H54 (cell line): ENCODE measurements around the gene TWSG1.

Experiments
- DNase-seq: peaks from one replicate; pipeline ENCODE4 v3.0.0; 2011; ENCODE audit warnings: low spot score, mixed read lengths; ENCODE audit not compliant: insufficient read length
- FAIRE-seq: peaks from 3 replicates; lab custom pipeline; 2011; peaks lifted over from hg19 to GRCh38; lab: Jason Lieb, UNC
- POLR2A ChIP-seq: IDR thresholded peaks from 2 replicates; pipeline ENCODE4 v1.6.1; 2011; ENCODE audit warnings: low read depth, mild to moderate bottlenecking, low read length

Gene TWSG1

GRCh38 chr18:9334329-9334972 lies at the start of gene TWSG1:
Gene TWSG1 (plus strand): TSS chr18:9334773. CDS start chr18:9337230, 2,457 bp downstream.
- peak; percentile 89 for TF ChIP-seq POLR2A
- FAIRE-seq (no peak), DNase-seq (peak; percentile 95)

- peak; percentile 81 for FAIRE-seq
- TF ChIP-seq POLR2A: no peak
- no peak for DNase-seq
These were observed 49.0 kb upstream of the TWSG1 start for GRCh38 chr18:9285604-9286003.

GRCh38 chr18:9287036-9287435 lies 47.5 kb upstream of the TWSG1 start:
- no peak for DNase-seq
- FAIRE-seq: no peak
- no peak for TF ChIP-seq POLR2A

GRCh38 chr18:9289698-9290097 lies 44.9 kb upstream of the TWSG1 start:
- no peak for TF ChIP-seq POLR2A
- no peak for FAIRE-seq

GRCh38 chr18:9290156-9290555 lies 44.4 kb upstream of the TWSG1 start:
- no peak for FAIRE-seq
- TF ChIP-seq POLR2A: no peak
- DNase-seq: no peak

More at GRCh38 chr18:9289698-9290097, 44.9 kb upstream of the TWSG1 start:
- no peak for DNase-seq

- no peak for TF ChIP-seq POLR2A
- FAIRE-seq: no peak
- DNase-seq: no peak
These were observed 42.5 kb upstream of the TWSG1 start for GRCh38 chr18:9292047-9292446.

GRCh38 chr18:9293948-9294347 lies 40.6 kb upstream of the TWSG1 start:
- no peak for DNase-seq
- no peak for TF ChIP-seq POLR2A
- no peak for FAIRE-seq

- FAIRE-seq (no peak), DNase-seq (no peak)
- TF ChIP-seq POLR2A: no peak
These were observed 38.2 kb upstream of the TWSG1 start for GRCh38 chr18:9296233-9297006.

GRCh38 chr18:9297007-9297393 lies 37.6 kb upstream of the TWSG1 start:
- no peak for FAIRE-seq
- TF ChIP-seq POLR2A: no peak
- DNase-seq: no peak

GRCh38 chr18:9304388-9305070 lies 30.0 kb upstream of the TWSG1 start:
- DNase-seq (no peak), FAIRE-seq (no peak)
- no peak for TF ChIP-seq POLR2A

- DNase-seq (no peak), FAIRE-seq (no peak)
- no peak for TF ChIP-seq POLR2A
These were observed 15.2 kb upstream of the TWSG1 start for GRCh38 chr18:9319333-9319732.

- FAIRE-seq (no peak), DNase-seq (no peak)
- no peak for TF ChIP-seq POLR2A
These were observed 13.5 kb upstream of the TWSG1 start for GRCh38 chr18:9321017-9321452.

- TF ChIP-seq POLR2A: no peak
- DNase-seq (no peak), FAIRE-seq (no peak)
These were observed 12.8 kb upstream of the TWSG1 start for GRCh38 chr18:9321736-9322135.

GRCh38 chr18:9322744-9323143 lies 11.8 kb upstream of the TWSG1 start:
- no peak for TF ChIP-seq POLR2A
- DNase-seq (no peak), FAIRE-seq (no peak)

GRCh38 chr18:9323750-9324445 lies 10.7 kb upstream of the TWSG1 start:
- TF ChIP-seq POLR2A: no peak
- no peak for DNase-seq
- no peak for FAIRE-seq
